HEK293 (cell line): ENCODE data around the gene CADPS2.

ENCODE experiments used
- CTCF ChIA-PET: fragments of 350-600 bp; formaldehyde crosslinking; extraction: SDS; loops from one replicate; lab custom pipeline; 2021; ENCODE audit warnings: antibody characterized with exemption; lab: Yijun Ruan, JAX
- POLR2A ChIA-PET: fragments of 300-600 bp; formaldehyde crosslinking; extraction: SDS; loops from one replicate; lab custom pipeline; 2020; ENCODE audit warnings: antibody characterized with exemption, inconsistent platforms; lab: Yijun Ruan, JAX
- H3K27ac ChIP-seq: fragments of 200-500 bp; sonication (Bioruptor generic); 2 replicates; pipeline ENCODE4 v1.5.1; 2014; ENCODE audit warnings: low read depth, low read length, control low read depth, inconsistent platforms; ENCODE audit errors: extremely low read depth
- H3K36me3 ChIP-seq, 2 experiments: fragments of 200-500 bp in 1 of 2; sonication (Bioruptor generic) in 1 of 2; 1 replicate in 1 of 2; 2 replicates in 1 of 2; pipeline ENCODE4 v1.5.1; 2014 to 2017; ENCODE audit warnings: inconsistent platforms in 2 of 2, low read length in 2 of 2; ENCODE audit not compliant: control insufficient read depth in 2 of 2, insufficient read depth in 1 of 2
- H3K4me1 ChIP-seq: fragments of 200-500 bp; sonication (Bioruptor generic); 2 replicates; pipeline ENCODE4 v1.5.1; 2014; ENCODE audit warnings: mild to moderate bottlenecking, low read length, inconsistent platforms; ENCODE audit not compliant: control insufficient read depth, insufficient read depth
- H3K4me3 ChIP-seq: 2 replicates; pipeline ENCODE4 v1.5.1; 2011; ENCODE audit warnings: low read depth, mild to moderate bottlenecking, control low read depth, low read length, moderate library complexity
- H3K9me3 ChIP-seq: fragments of 200-500 bp; sonication (Bioruptor generic); 2 replicates; pipeline ENCODE4 v1.5.1; 2014; ENCODE audit warnings: low read depth, low read length, inconsistent platforms; ENCODE audit not compliant: control insufficient read depth, insufficient read depth
- FEZF1 ChIP-seq: fragments of 450-650 bp; formaldehyde crosslinking; IDR thresholded peaks from 2 replicates; pipeline ENCODE4 v1.5.1; 2016; ENCODE audit warnings: missing biosample characterization, missing genetic modification characterization
- INSM2 ChIP-seq: fragments of 450-650 bp; formaldehyde crosslinking; IDR thresholded peaks from 2 replicates; pipeline ENCODE4 v1.5.1; 2016; ENCODE audit warnings: missing biosample characterization, missing genetic modification characterization
- KLF1 ChIP-seq: fragments of 450-650 bp; formaldehyde crosslinking; IDR thresholded peaks from 2 replicates; pipeline ENCODE4 v1.5.1; 2016; ENCODE audit warnings: missing biosample characterization, missing genetic modification characterization
- KLF8 ChIP-seq: fragments of 450-650 bp; formaldehyde crosslinking; IDR thresholded peaks from 2 replicates; pipeline ENCODE4 v1.5.1; 2016; ENCODE audit warnings: missing biosample characterization, missing genetic modification characterization
- PRDM4 ChIP-seq: fragments of 450-650 bp; formaldehyde crosslinking; IDR thresholded peaks from 2 replicates; pipeline ENCODE4 v1.5.1; 2017; ENCODE audit warnings: missing biosample characterization, missing genetic modification characterization
- SETDB1 ChIP-seq: IDR thresholded peaks from one replicate; pipeline ENCODE4 v1.6.1; 2017; ENCODE audit warnings: mild to moderate bottlenecking, low read length, moderate library complexity, mixed read lengths; ENCODE audit not compliant: insufficient read length
- SP7 ChIP-seq: fragments of 450-650 bp; formaldehyde crosslinking; IDR thresholded peaks from 2 replicates; pipeline ENCODE4 v1.5.1; 2016; ENCODE audit warnings: missing biosample characterization, missing genetic modification characterization
- ZFP41 ChIP-seq: fragments of 450-650 bp; formaldehyde crosslinking; IDR thresholded peaks from 2 replicates; pipeline ENCODE4 v1.5.1; 2016; ENCODE audit warnings: missing biosample characterization, missing genetic modification characterization, borderline replicate concordance
- ZNF10 ChIP-seq: fragments of 450-650 bp; formaldehyde crosslinking; IDR thresholded peaks from 2 replicates; pipeline ENCODE4 v1.5.1; 2017; ENCODE audit warnings: missing biosample characterization, missing genetic modification characterization
- ZNF133 ChIP-seq: fragments of 450-650 bp; formaldehyde crosslinking; IDR thresholded peaks from 2 replicates; pipeline ENCODE4 v1.5.1; 2016; ENCODE audit warnings: missing biosample characterization, missing genetic modification characterization
- ZNF157 ChIP-seq: fragments of 450-650 bp; formaldehyde crosslinking; IDR thresholded peaks from 2 replicates; pipeline ENCODE4 v1.5.1; 2016; ENCODE audit warnings: missing biosample characterization, missing genetic modification characterization
- ZNF24 ChIP-seq: fragments of 450-650 bp; formaldehyde crosslinking; IDR thresholded peaks from 2 replicates; pipeline ENCODE4 v1.5.1; 2016; ENCODE audit warnings: missing biosample characterization, missing genetic modification characterization
- ZNF280C ChIP-seq: fragments of 450-650 bp; formaldehyde crosslinking; IDR thresholded peaks from 2 replicates; pipeline ENCODE4 v1.5.1; 2016; ENCODE audit warnings: missing biosample characterization, missing genetic modification characterization
- ZNF433 ChIP-seq: fragments of 450-650 bp; formaldehyde crosslinking; IDR thresholded peaks from 2 replicates; pipeline ENCODE4 v1.5.1; 2016; ENCODE audit warnings: missing biosample characterization, missing genetic modification characterization, low read depth
- ZNF549 ChIP-seq: fragments of 450-650 bp; IDR thresholded peaks from 2 replicates; pipeline ENCODE4 v1.5.1; 2018; ENCODE audit warnings: missing biosample characterization, missing genetic modification characterization, mild to moderate bottlenecking, inconsistent platforms, moderate library complexity
- ZNF830 ChIP-seq: fragments of 450-650 bp; IDR thresholded peaks from 2 replicates; pipeline ENCODE4 v1.5.0; 2018; ENCODE audit warnings: missing biosample characterization, missing genetic modification characterization, low read depth, mild to moderate bottlenecking, moderate library complexity
- ZNF843 ChIP-seq: fragments of 450-650 bp; formaldehyde crosslinking; IDR thresholded peaks from 2 replicates; pipeline ENCODE4 v1.5.1; 2016; ENCODE audit warnings: missing biosample characterization, missing genetic modification characterization
- ZSCAN23 ChIP-seq: fragments of 450-650 bp; formaldehyde crosslinking; IDR thresholded peaks from 2 replicates; pipeline ENCODE4 v1.5.1; 2016; ENCODE audit warnings: missing biosample characterization, missing genetic modification characterization
- ZXDB ChIP-seq: fragments of 450-650 bp; formaldehyde crosslinking; IDR thresholded peaks from 2 replicates; pipeline ENCODE4 v1.5.1; 2016; ENCODE audit warnings: missing biosample characterization, missing genetic modification characterization
- TF ChIP-seq, protein P1 (sequence below): fragments of 450-650 bp; formaldehyde crosslinking; IDR thresholded peaks from 2 replicates; pipeline ENCODE4 v1.5.1; 2017; ENCODE audit warnings: missing biosample characterization, mild to moderate bottlenecking, missing genetic modification characterization, moderate library complexity
- TF ChIP-seq, protein P2 (sequence below): fragments of 450-650 bp; formaldehyde crosslinking; IDR thresholded peaks from 2 replicates; pipeline ENCODE4 v1.5.1; 2016; ENCODE audit warnings: missing biosample characterization, missing genetic modification characterization, low read depth

Gene CADPS2

GRCh38 chr7:122789156-122789555 lies 97.1 kb downstream of the CADPS2 start (continued):
- TF ChIP-seq, protein P1, sequence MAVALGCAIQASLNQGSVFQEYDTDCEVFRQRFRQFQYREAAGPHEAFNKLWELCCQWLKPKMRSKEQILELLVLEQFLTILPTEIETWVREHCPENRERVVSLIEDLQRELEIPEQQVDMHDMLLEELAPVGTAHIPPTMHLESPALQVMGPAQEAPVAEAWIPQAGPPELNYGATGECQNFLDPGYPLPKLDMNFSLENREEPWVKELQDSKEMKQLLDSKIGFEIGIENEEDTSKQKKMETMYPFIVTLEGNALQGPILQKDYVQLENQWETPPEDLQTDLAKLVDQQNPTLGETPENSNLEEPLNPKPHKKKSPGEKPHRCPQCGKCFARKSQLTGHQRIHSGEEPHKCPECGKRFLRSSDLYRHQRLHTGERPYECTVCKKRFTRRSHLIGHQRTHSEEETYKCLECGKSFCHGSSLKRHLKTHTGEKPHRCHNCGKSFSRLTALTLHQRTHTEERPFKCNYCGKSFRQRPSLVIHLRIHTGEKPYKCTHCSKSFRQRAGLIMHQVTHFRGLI (tag by site-specific recombination): no peak
- TF ChIP-seq, protein P2, sequence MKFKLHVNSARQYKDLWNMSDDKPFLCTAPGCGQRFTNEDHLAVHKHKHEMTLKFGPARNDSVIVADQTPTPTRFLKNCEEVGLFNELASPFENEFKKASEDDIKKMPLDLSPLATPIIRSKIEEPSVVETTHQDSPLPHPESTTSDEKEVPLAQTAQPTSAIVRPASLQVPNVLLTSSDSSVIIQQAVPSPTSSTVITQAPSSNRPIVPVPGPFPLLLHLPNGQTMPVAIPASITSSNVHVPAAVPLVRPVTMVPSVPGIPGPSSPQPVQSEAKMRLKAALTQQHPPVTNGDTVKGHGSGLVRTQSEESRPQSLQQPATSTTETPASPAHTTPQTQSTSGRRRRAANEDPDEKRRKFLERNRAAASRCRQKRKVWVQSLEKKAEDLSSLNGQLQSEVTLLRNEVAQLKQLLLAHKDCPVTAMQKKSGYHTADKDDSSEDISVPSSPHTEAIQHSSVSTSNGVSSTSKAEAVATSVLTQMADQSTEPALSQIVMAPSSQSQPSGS (tag by site-specific recombination): no peak
- TF ChIP-seq ZSCAN23 (tag by site-specific recombination): no peak

DNA sequence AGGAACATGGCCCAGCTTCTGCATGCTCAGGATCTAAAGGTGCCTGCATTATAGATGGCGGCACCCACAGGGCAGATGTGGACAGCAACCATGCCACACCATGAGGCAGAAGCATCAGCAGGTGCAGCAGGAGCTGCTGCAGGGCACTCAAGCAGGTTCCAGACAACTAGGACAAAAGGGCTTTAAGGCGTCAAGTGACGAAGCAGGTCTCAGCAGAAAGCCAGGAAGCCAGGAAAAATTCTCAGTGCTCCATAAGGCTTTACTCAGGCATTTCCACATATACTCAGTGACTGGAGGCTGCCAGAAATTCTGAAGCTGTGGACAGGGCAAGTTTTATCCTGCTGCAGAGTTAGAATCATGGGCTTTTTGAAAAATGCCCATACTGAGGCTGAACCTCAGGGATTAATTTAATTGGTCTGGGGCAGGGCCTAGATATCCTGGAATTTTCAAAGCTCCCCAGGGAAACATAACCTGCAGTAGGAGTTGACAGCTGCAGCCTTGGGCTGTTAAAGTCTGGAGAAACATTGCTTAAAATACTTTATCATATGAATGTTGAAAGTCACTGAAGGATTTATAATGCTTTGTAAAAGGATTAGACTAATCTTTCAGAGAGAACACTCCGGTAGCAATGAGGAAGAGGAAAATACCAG lies 115.4 kb downstream of the CADPS2 start:
- Histone ChIP-seq H3K27ac (0 out of 2 replicates have a peak overlapping the region, but pooled peaks have one; percentile 32), H3K4me3 (no peak overlapping the region), H3K4me1 (peaks cover 25% of the 10 kb centered on the region), H3K9me3 (no peaks in the 10 kb centered on the region), H3K36me3 (no peaks in the 10 kb centered on the region)
- ChIA-PET POLR2A (no interaction called here), CTCF (interaction anchor here (0.6 kb wide), 1 partner anchor 121 kb away, joined by 3 read pairs; no protein-coding TSS in a partner anchor)
- TF ChIP-seq SETDB1 (no peak), KLF1 (tag by site-specific recombination) (0 out of 2 replicates have a peak, but pooled peaks have one; percentile 9), ZXDB (0 out of 2 replicates have a peak, but pooled peaks have one; percentile 47), PRDM4 (tag by site-specific recombination) (peak; percentile 74), SP7 (tag by site-specific recombination) (no peak), ZNF133 (tag by site-specific recombination) (no peak), ZNF280C (no peak), ZNF830 (no peak), FEZF1 (tag by site-specific recombination) (peak; percentile 73), KLF8 (tag by site-specific recombination) (no peak), INSM2 (tag by site-specific recombination) (peak; percentile 65), ZNF433 (tag by site-specific recombination) (no peak), ZNF549 (no peak), ZNF10 (tag by site-specific recombination) (no peak), ZNF24 (no peak), ZFP41 (tag by site-specific recombination) (no peak), ZNF843 (tag by site-specific recombination) (peak; percentile 92), ZNF157 (no peak)
